RWPE1 (cell line): ENCODE results near the gene RPL36A.

Experiments
- CTCF ChIA-PET: fragments of 350-600 bp; sonication (Branson Sonifier 250); formaldehyde crosslinking; extraction: SDS; loops from one replicate; lab custom pipeline; 2021; lab: Yijun Ruan, JAX
- POLR2A ChIA-PET: fragments of 400-600 bp; formaldehyde crosslinking; extraction: SDS; loops from one replicate; lab custom pipeline; 2020; ENCODE audit warnings: antibody characterized with exemption; ENCODE audit not compliant: low non-redundant PET; lab: Yijun Ruan, JAX
- DNase-seq: peaks from one replicate; pipeline ENCODE4 v3.0.0; 2012; ENCODE audit warnings: low spot score
- H3K27ac ChIP-seq: fragments of 450-650 bp; 2 replicates; pipeline ENCODE4 v1.5.1; 2017
- CTCF ChIP-seq: fragments of 450-650 bp; conservative IDR thresholded peaks from 2 replicates; pipeline ENCODE4 v1.5.1; 2017; ENCODE audit warnings: low read depth, mild to moderate bottlenecking

RPL36A gene

GRCh38 chrX:101417981-101418841 is 27.4 kb downstream of the RPL36A start:
- no peak for DNase-seq
- ChIA-PET POLR2A (no interaction called here), CTCF (no interaction called here)
- H3K27ac ChIP-seq = no peak overlapping the region
- no peak for TF ChIP-seq CTCF

GRCh38 chrX:101419489-101419888 is 28.7 kb downstream of the RPL36A start:
- POLR2A ChIA-PET = no interaction called here
- H3K27ac ChIP-seq = no peak overlapping the region
- CTCF ChIA-PET = no interaction called here
- TF ChIP-seq CTCF = no peak
- no peak for DNase-seq

GRCh38 chrX:101427954-101428353 is 37.1 kb downstream of the RPL36A start:
- ChIA-PET CTCF (no interaction called here), POLR2A (no interaction called here)
- H3K27ac ChIP-seq = no peak overlapping the region
- no peak for TF ChIP-seq CTCF
- DNase-seq = no peak

GRCh38 chrX:101429934-101430333 is 39.1 kb downstream of the RPL36A start:
- TF ChIP-seq CTCF = no peak
- no peak for DNase-seq
- ChIA-PET CTCF (no interaction called here), POLR2A (no interaction called here)
- no peak overlapping the region for H3K27ac ChIP-seq

- POLR2A ChIA-PET = no interaction called here
- no peak overlapping the region for H3K27ac ChIP-seq
- CTCF ChIA-PET = no interaction called here
- no peak for DNase-seq
- no peak for TF ChIP-seq CTCF
Measured at GRCh38 chrX:101430457-101431078, 39.8 kb downstream of the RPL36A start.

- no peak for TF ChIP-seq CTCF
- ChIA-PET POLR2A (no interaction called here), CTCF (no interaction called here)
- H3K27ac ChIP-seq = no peak overlapping the region
- no peak for DNase-seq
Measured at GRCh38 chrX:101442085-101442484, 51.3 kb downstream of the RPL36A start.
